ENCODE results near the gene WDR82. TPM values are rescaled to one million over a fixed set of nuclear protein-coding genes. Genes with fewer than 3 reads are reported as not detected.

The WDR82 gene
- total and polyA plus RNA-seq, 2 of the 8 experiments (the other 6 are each of a cell fraction or from before 2014, with no cell fraction given): 33.5 to 82.7 TPM

- TF ChIP-seq ASH2L (IDR thresholded peaks at IDR 0.05; ENCODE audit: low read length): no peak
Measured at GRCh38 chr3:52254608-52255007, 23.8 kb downstream of the WDR82 start (continued).
